ENCODE data around the gene MCOLN1. TPM values are rescaled to one million over a fixed set of nuclear protein-coding genes. Genes with fewer than 3 reads are reported as not detected.

The MCOLN1 gene
- total and polyA plus RNA-seq, 9 of the 15 experiments (the other 6 are each of a cell fraction or from before 2014, with no cell fraction given) = 0.25 to 15.4 (median 7.1) TPM

GRCh38 chr19:7483720-7484201 lies 38.7 kb upstream of the MCOLN1 start (continued):
- TF ChIP-seq TEAD4 (IDR thresholded peaks at IDR 0.05; ENCODE audit: low read length) = no peak
- TF ChIP-seq TEAD4 (CRISPR knock-in tag; IDR thresholded peaks at IDR 0.05; ENCODE audit: borderline replicate concordance) = no peak
- TF ChIP-seq COPS2 (conservative IDR thresholded peaks at IDR 0.05) = no peak
- TF ChIP-seq ARID1B (IDR thresholded peaks at IDR 0.05) = 0 out of 2 replicates have a peak, but pooled peaks have one; percentile 7
- TF ChIP-seq, protein P1, sequence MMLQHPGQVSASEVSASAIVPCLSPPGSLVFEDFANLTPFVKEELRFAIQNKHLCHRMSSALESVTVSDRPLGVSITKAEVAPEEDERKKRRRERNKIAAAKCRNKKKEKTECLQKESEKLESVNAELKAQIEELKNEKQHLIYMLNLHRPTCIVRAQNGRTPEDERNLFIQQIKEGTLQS (IDR thresholded peaks at IDR 0.05) = peak; percentile 61
- TF ChIP-seq, protein P1 (CRISPR knock-in tag; conservative IDR thresholded peaks at IDR 0.05) = no peak
- no peak for TF ChIP-seq RBBP5 (IDR thresholded peaks at IDR 0.05; ENCODE audit: borderline replicate concordance, insufficient read depth, low read length, poor library complexity, severe bottlenecking)
- TF ChIP-seq ZNF217 (CRISPR knock-in tag; IDR thresholded peaks at IDR 0.05) = no peak
- TF ChIP-seq MXD1 (CRISPR knock-in tag; IDR thresholded peaks at IDR 0.05; ENCODE audit: borderline replicate concordance, poor library complexity, severe bottlenecking) = no peak
- no peak for TF ChIP-seq HEY1 (CRISPR knock-in tag; IDR thresholded peaks at IDR 0.05; ENCODE audit: borderline replicate concordance)
- no peak for TF ChIP-seq MAFK (IDR thresholded peaks at IDR 0.05; ENCODE audit: low read length)

Data from K562 (cell line).